Endothelial cell of umbilical vein (primary cell): ENCODE results near the gene TGFBR3. TPM values are rescaled to one million over a fixed set of nuclear protein-coding genes. Genes with fewer than 3 reads are reported as not detected.

ENCODE experiments used
- BruUV-seq: library from RNA; stranded (reverse); fragments of 400-500 nt; replicated peaks from 2 replicates; lab custom pipeline; 2021; lab: Mats Ljungman, UMichigan
- CTCF ChIA-PET: fragments of 300-600, 350-600 bp; sonication (Branson Sonifier 250); formaldehyde crosslinking; loops from one replicate; lab custom pipeline; 2021; ENCODE audit warnings: antibody characterized with exemption, inconsistent platforms; lab: Charles Lee
- POLR2A ChIA-PET: fragments of 300-600, 350-600 bp; sonication (Branson Sonifier 250); formaldehyde crosslinking; loops from one replicate; lab custom pipeline; 2021; ENCODE audit warnings: antibody characterized with exemption, inconsistent platforms; lab: Charles Lee
- DNase-seq: peaks from one replicate; pipeline ENCODE4 v3.0.0-alpha.2; 2011; ENCODE audit warnings: low read depth, low spot score
- FAIRE-seq: peaks from 2 replicates; lab custom pipeline; 2011; peaks lifted over from hg19 to GRCh38; lab: Jason Lieb, UNC
- H2AFZ ChIP-seq: 2 replicates; pipeline ENCODE4 v1.6.0; 2012; ENCODE audit warnings: low read depth, low read length, control low read depth, inconsistent platforms
- H3K27ac ChIP-seq: 2 replicates; pipeline ENCODE4 v1.5.1; 2011; ENCODE audit warnings: low read depth, mild to moderate bottlenecking, control low read depth, low read length, moderate library complexity; ENCODE audit not compliant: insufficient read depth
- H3K27me3 ChIP-seq, 2 experiments: 2 replicates each; pipeline versions ENCODE4 v1.6.0 to v1.6.1; 2011; ENCODE audit warnings: low read length in 2 of 2, mixed read lengths in 1 of 2; ENCODE audit not compliant: control insufficient read depth in 2 of 2, insufficient read depth in 2 of 2
- H3K36me3 ChIP-seq, 2 experiments: 2 replicates in 1 of 2; 3 replicates in 1 of 2; pipeline ENCODE4 v1.5.1; 2011; ENCODE audit warnings: low read length in 2 of 2, mild to moderate bottlenecking in 1 of 2, moderate library complexity in 1 of 2; ENCODE audit not compliant: control insufficient read depth in 2 of 2, insufficient read depth in 2 of 2; ENCODE audit errors: extremely low read depth in 1 of 2
- H3K4me1 ChIP-seq: 3 replicates; pipeline ENCODE4 v1.5.1; 2011; ENCODE audit warnings: mild to moderate bottlenecking, low read length; ENCODE audit not compliant: control insufficient read depth, insufficient read depth; ENCODE audit errors: extremely low read depth
- H3K4me2 ChIP-seq: 2 replicates; pipeline ENCODE4 v1.6.1; 2011; ENCODE audit warnings: low read length, control low read depth, mixed read lengths; ENCODE audit not compliant: insufficient read depth
- H3K4me3 ChIP-seq, 3 experiments: fragments of 200-600 bp in 1 of 3; sonication (generic), shearing (Covaris generic) in 1 of 3; replicated peaks in 1 of 3; 2 replicates each; pipeline ENCODE4 v1.5.1; 2011 to 2016; ENCODE audit warnings: control low read depth in 3 of 3, low read length in 3 of 3, mild to moderate bottlenecking in 2 of 3, inconsistent platforms in 1 of 3, low read depth in 1 of 3, moderate library complexity in 1 of 3; ENCODE audit not compliant: insufficient read depth in 1 of 3
- H3K79me2 ChIP-seq: 2 replicates; pipeline ENCODE4 v1.6.0; 2012; ENCODE audit warnings: low read length, inconsistent platforms; ENCODE audit not compliant: control insufficient read depth, insufficient read depth
- H3K9ac ChIP-seq: replicated peaks from 2 replicates; pipeline ENCODE3; 2011; ENCODE audit warnings: low read length, control low read depth; ENCODE audit not compliant: insufficient read depth; ENCODE audit errors: extremely low read depth
- H3K9me1 ChIP-seq: replicated peaks from 3 replicates; pipeline ENCODE4 v1.6.0; 2011; ENCODE audit warnings: mild to moderate bottlenecking, low read length; ENCODE audit not compliant: control insufficient read depth, insufficient read depth; ENCODE audit errors: extremely low read depth
- H3K9me3 ChIP-seq: replicated peaks from 2 replicates; pipeline ENCODE4 v1.5.1; 2012; ENCODE audit warnings: low read length, inconsistent platforms; ENCODE audit not compliant: control insufficient read depth, insufficient read depth
- H4K20me1 ChIP-seq: replicated peaks from 2 replicates; pipeline ENCODE3; 2011; ENCODE audit warnings: mild to moderate bottlenecking, low read length; ENCODE audit not compliant: control insufficient read depth, insufficient read depth; ENCODE audit errors: extremely low read depth
- EZH2 ChIP-seq: IDR thresholded peaks from 2 replicates; pipeline ENCODE4 v1.6.1; 2012; ENCODE audit warnings: borderline replicate concordance, low read depth, mild to moderate bottlenecking, moderate library complexity, low read length, inconsistent platforms; ENCODE audit not compliant: severe bottlenecking
- FOS ChIP-seq: IDR thresholded peaks from 2 replicates; pipeline ENCODE4 v1.6.1; 2011; ENCODE audit warnings: mild to moderate bottlenecking, low read length, moderate library complexity, borderline replicate concordance; ENCODE audit not compliant: insufficient read depth
- GATA2 ChIP-seq: IDR thresholded peaks from 2 replicates; pipeline ENCODE4 v1.7.0; 2011; ENCODE audit warnings: low read depth, mild to moderate bottlenecking, moderate library complexity, mixed read lengths, low read length; ENCODE audit not compliant: insufficient read length, insufficient read depth
- JUN ChIP-seq: IDR thresholded peaks from 2 replicates; pipeline ENCODE4 v1.6.1; 2011; ENCODE audit warnings: borderline replicate concordance, low read depth; ENCODE audit not compliant: insufficient read length, insufficient read depth
- MYC ChIP-seq: IDR thresholded peaks from one replicate; pipeline ENCODE4 v1.6.1; 2011; ENCODE audit warnings: mild to moderate bottlenecking, low read depth, low read length
- POLR2A ChIP-seq: IDR thresholded peaks from 2 replicates; pipeline ENCODE4 v1.6.1; 2012; ENCODE audit warnings: low read depth, mild to moderate bottlenecking, control low read depth, low read length
- POLR2AphosphoS5 ChIP-seq: IDR thresholded peaks from 2 replicates; pipeline ENCODE4 v1.6.1; 2012; ENCODE audit warnings: low read depth, mild to moderate bottlenecking, control low read depth, low read length, moderate library complexity; ENCODE audit not compliant: insufficient read depth
- dilution Hi-C: fragments of 300-500 bp; cut with MboI; formaldehyde crosslinking; loops from one replicate; pipeline ENCODE4 v1.15.0; 2019; ENCODE audit warnings: low sequenced_read_pairs; ENCODE audit not compliant: extremely low pct_ligation_motif_present
- intact Hi-C: fragments of 100-400 bp; cut with micrococcal nuclease; formaldehyde crosslinking; loops from one replicate; pipeline ENCODE4 v1.10.0; 2022
- polyA plus RNA-seq, 4 experiments: library from polyadenylated mRNA; depleted of rRNA in 3 of 4; stranded (reverse) in 3 of 4; unstranded in 1 of 4; fragments of >200 nt; gene quantifications; 2 replicates each; pipeline versions ENCODE4 v1.2.1 to v1.2.3, GENCODE V29; 2011 to 2012; ENCODE audit warnings: missing spikeins in 1 of 4
- total RNA-seq: library from RNA; stranded (reverse); gene quantifications from 2 replicates; pipeline ENCODE4 v1.2.3, GENCODE V29; 2021
- TF ChIP-seq, protein P1 (sequence below), 2 donors: IDR thresholded peaks; 1 replicate in 1 of 2; 2 replicates in 1 of 2; pipeline ENCODE4 v1.5.1; 2011; ENCODE audit warnings: low read length in 2 of 2, mild to moderate bottlenecking in 2 of 2, moderate library complexity in 2 of 2, control low read depth in 1 of 2, inconsistent platforms in 1 of 2, low read depth in 1 of 2; ENCODE audit not compliant: insufficient read depth in 1 of 2; ENCODE audit errors: extremely low read depth in 1 of 2
- TF ChIP-seq, protein P2 (sequence below): IDR thresholded peaks from 2 replicates; pipeline ENCODE4 v1.6.1; 2011; ENCODE audit not compliant: insufficient read depth, insufficient read length

The TGFBR3 gene
- total and polyA plus RNA-seq, 2 donors (not counting 3 experiments of a cell fraction or from before 2014, with no cell fraction given) = 8.0 to 13.4 TPM

DNA sequence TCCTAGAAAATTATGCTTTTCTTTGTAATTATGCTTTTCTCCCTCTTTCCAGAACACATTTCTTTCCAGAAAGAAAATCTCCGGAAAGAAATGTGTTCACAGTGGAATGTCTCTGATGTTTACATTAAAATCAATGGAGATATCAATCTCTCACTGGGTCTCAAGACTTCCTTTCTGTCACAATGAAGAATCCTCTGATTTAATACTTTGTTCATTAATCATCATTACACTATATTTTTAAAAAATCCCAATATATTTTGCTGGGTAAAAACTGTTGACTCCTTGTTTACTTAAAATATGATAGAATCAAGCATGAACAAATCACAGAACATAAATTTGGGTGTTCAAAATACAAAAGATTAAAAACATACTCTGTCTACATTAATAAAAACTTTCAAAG, 26.3 kb upstream of the TGFBR3 start:
- DNase-seq (peak; percentile 62), FAIRE-seq (no peak)
- Histone ChIP-seq H3K4me2 (peak overlapping the region; percentile 41), H3K4me3 (no peak overlapping the region), H3K9ac (no peak overlapping the region), H4K20me1 (no peaks in the 10 kb centered on the region), H2AFZ (no peak overlapping the region), H3K9me3 (no peaks in the 10 kb centered on the region), H3K79me2 (no peaks in the 10 kb centered on the region), H3K9me1 (no peaks in the 10 kb centered on the region), H3K27ac (peak overlapping the region; percentile 73), H3K4me1 (peaks cover 23% of the 10 kb centered on the region), H3K36me3 (no peaks in the 10 kb centered on the region), H3K27me3 (no peaks in the 10 kb centered on the region)
- ChIA-PET CTCF (no interaction called here), POLR2A (no interaction called here)
- dilution Hi-C loops = no loop called here
- no TSS peak for BruUV-seq
- intact Hi-C loops = loop anchor here (2.0 kb wide), 2 partner anchors 25 to 61 kb away; partner anchors contain the start of gene TGFBR3
- TF ChIP-seq POLR2AphosphoS5 (peak; percentile 33), JUN (peak; percentile 49), MYC (no peak), EZH2 (no peak), FOS (peak; percentile 35), GATA2 (peak; percentile 90), POLR2A (no peak)
- TF ChIP-seq, protein P1, sequence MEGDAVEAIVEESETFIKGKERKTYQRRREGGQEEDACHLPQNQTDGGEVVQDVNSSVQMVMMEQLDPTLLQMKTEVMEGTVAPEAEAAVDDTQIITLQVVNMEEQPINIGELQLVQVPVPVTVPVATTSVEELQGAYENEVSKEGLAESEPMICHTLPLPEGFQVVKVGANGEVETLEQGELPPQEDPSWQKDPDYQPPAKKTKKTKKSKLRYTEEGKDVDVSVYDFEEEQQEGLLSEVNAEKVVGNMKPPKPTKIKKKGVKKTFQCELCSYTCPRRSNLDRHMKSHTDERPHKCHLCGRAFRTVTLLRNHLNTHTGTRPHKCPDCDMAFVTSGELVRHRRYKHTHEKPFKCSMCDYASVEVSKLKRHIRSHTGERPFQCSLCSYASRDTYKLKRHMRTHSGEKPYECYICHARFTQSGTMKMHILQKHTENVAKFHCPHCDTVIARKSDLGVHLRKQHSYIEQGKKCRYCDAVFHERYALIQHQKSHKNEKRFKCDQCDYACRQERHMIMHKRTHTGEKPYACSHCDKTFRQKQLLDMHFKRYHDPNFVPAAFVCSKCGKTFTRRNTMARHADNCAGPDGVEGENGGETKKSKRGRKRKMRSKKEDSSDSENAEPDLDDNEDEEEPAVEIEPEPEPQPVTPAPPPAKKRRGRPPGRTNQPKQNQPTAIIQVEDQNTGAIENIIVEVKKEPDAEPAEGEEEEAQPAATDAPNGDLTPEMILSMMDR (IDR thresholded peaks at IDR 0.05; ENCODE audit: extremely low read depth in 1 of 2, insufficient read depth in 1 of 2, low read depth in 1 of 2, low read length in 2 of 2) = no peak
- TF ChIP-seq, protein P2, sequence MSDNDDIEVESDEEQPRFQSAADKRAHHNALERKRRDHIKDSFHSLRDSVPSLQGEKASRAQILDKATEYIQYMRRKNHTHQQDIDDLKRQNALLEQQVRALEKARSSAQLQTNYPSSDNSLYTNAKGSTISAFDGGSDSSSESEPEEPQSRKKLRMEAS = no peak
